ENCODE results near the gene PAQR9.

DNA sequence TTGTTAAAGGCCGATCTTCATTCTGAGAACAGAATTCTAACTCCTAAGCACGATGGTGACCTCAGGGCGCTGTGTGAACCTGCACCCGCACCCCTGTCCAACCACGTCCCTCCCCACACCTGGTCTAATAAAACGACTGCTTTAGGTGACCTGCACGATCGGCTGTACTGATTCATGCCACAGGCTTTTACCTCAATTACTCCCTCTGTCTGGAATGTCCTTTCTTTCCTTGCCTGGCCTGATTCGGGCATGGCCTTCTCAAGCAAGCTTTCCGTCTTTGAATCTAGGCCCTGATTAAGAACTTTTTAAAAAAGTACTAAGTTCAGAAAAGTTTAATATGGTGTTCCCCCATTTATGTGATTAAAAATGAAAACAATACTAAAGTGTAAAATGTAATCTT lies 37.1 kb upstream of the PAQR9 start:
- TF ChIP-seq, protein P1, sequence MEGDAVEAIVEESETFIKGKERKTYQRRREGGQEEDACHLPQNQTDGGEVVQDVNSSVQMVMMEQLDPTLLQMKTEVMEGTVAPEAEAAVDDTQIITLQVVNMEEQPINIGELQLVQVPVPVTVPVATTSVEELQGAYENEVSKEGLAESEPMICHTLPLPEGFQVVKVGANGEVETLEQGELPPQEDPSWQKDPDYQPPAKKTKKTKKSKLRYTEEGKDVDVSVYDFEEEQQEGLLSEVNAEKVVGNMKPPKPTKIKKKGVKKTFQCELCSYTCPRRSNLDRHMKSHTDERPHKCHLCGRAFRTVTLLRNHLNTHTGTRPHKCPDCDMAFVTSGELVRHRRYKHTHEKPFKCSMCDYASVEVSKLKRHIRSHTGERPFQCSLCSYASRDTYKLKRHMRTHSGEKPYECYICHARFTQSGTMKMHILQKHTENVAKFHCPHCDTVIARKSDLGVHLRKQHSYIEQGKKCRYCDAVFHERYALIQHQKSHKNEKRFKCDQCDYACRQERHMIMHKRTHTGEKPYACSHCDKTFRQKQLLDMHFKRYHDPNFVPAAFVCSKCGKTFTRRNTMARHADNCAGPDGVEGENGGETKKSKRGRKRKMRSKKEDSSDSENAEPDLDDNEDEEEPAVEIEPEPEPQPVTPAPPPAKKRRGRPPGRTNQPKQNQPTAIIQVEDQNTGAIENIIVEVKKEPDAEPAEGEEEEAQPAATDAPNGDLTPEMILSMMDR (IDR thresholded peaks at IDR 0.05), result no peak
- TF ChIP-seq EP300 (IDR thresholded peaks at IDR 0.05), result no peak
- TF ChIP-seq POLR2A (IDR thresholded peaks at IDR 0.05), result no peak

All from upper lobe of left lung (tissue), 4 donors.